IMR-90 (cell line): ENCODE data around the gene ATP1A2. TPM values are rescaled to one million over a fixed set of nuclear protein-coding genes. Genes with fewer than 3 reads are reported as not detected.

Source experiments
- ATAC-seq: fragments of 200-7000 bp; cut with Tn5 transposase; 2 replicates; pipeline ENCODE4 v1.9.1; 2020; ENCODE audit warnings: low read depth, mild to moderate bottlenecking, moderate library complexity
- BruUV-seq: library from RNA; stranded (reverse); fragments of 400-500 nt; replicated peaks from 2 replicates; lab custom pipeline; 2021; lab: Mats Ljungman, UMichigan
- CTCF ChIA-PET: fragments of 300-600 bp; formaldehyde crosslinking; extraction: SDS; loops from one replicate; lab custom pipeline; 2021; ENCODE audit warnings: antibody characterized with exemption; lab: Yijun Ruan, JAX
- POLR2A ChIA-PET: fragments of 300-600 bp; sonication (Branson Sonifier 250); formaldehyde crosslinking; loops from one replicate; lab custom pipeline; 2022; ENCODE audit warnings: antibody characterized with exemption; ENCODE audit not compliant: unreplicated experiment; lab: Charles Lee
- DNase-seq: peaks from one replicate; pipeline ENCODE4 v3.0.0; 2013
- H2AFZ ChIP-seq: replicated peaks from 2 replicates; pipeline ENCODE3; 2013; ENCODE audit warnings: low read length, mild to moderate bottlenecking; ENCODE audit not compliant: poor library complexity
- H2AK5ac ChIP-seq: 2 replicates; pipeline ENCODE4 v1.6.1; 2013; ENCODE audit warnings: low read depth, low read length, inconsistent platforms
- H2AK9ac ChIP-seq: replicated peaks from 2 replicates; pipeline ENCODE3; 2013; ENCODE audit warnings: mild to moderate bottlenecking, low read depth, low read length, moderate library complexity; ENCODE audit not compliant: poor library complexity
- H2BK120ac ChIP-seq: 2 replicates; pipeline ENCODE4 v1.6.1; 2013; ENCODE audit warnings: low read depth, low read length, inconsistent platforms
- H2BK15ac ChIP-seq: 3 replicates; pipeline ENCODE4 v1.6.1; 2013; ENCODE audit warnings: low read depth, low read length, inconsistent platforms
- H2BK20ac ChIP-seq: 2 replicates; pipeline ENCODE4 v1.6.1; 2013; ENCODE audit warnings: low read depth, mild to moderate bottlenecking, inconsistent platforms, low read length, moderate library complexity
- H2BK5ac ChIP-seq: 2 replicates; pipeline ENCODE4 v1.6.1; 2013; ENCODE audit warnings: mild to moderate bottlenecking, low read depth, low read length, inconsistent platforms; ENCODE audit not compliant: poor library complexity, severe bottlenecking
- H3K14ac ChIP-seq: replicated peaks from 2 replicates; pipeline ENCODE4 v1.6.1; 2013; ENCODE audit warnings: low read depth, low read length, inconsistent platforms
- H3K18ac ChIP-seq: 2 replicates; pipeline ENCODE4 v1.6.1; 2013; ENCODE audit warnings: low read depth, low read length, control low read depth
- H3K23ac ChIP-seq: 2 replicates; pipeline ENCODE4 v1.6.1; 2013; ENCODE audit warnings: low read depth, low read length, inconsistent platforms
- H3K27ac ChIP-seq: 2 replicates; pipeline ENCODE4 v1.5.1; 2013; ENCODE audit warnings: mild to moderate bottlenecking, control low read depth, low read length; ENCODE audit not compliant: insufficient read depth
- H3K27me3 ChIP-seq: 2 replicates; pipeline ENCODE4 v1.6.1; 2013; ENCODE audit warnings: low read length; ENCODE audit not compliant: control insufficient read depth, insufficient read depth
- H3K36me3 ChIP-seq: 2 replicates; pipeline ENCODE4 v1.6.1; 2013; ENCODE audit warnings: low read length, mixed read lengths; ENCODE audit not compliant: control insufficient read depth, insufficient read depth
- H3K4ac ChIP-seq: 2 replicates; pipeline ENCODE4 v1.6.1; 2013; ENCODE audit warnings: low read depth, low read length, inconsistent platforms
- H3K4me1 ChIP-seq: 2 replicates; pipeline ENCODE4 v1.6.1; 2013; ENCODE audit warnings: low read length, mixed read lengths; ENCODE audit not compliant: control insufficient read depth, insufficient read depth
- H3K4me2 ChIP-seq: 2 replicates; pipeline ENCODE4 v1.6.1; 2013; ENCODE audit warnings: low read depth, mild to moderate bottlenecking, control low read depth, low read length, moderate library complexity
- H3K4me3 ChIP-seq: 2 replicates; pipeline ENCODE4 v1.5.1; 2013; ENCODE audit warnings: low read depth, mild to moderate bottlenecking, control low read depth, low read length, moderate library complexity; ENCODE audit not compliant: insufficient read depth
- H3K56ac ChIP-seq: 2 replicates; pipeline ENCODE4 v1.6.1; 2013; ENCODE audit warnings: low read length, inconsistent platforms; ENCODE audit not compliant: insufficient read depth; ENCODE audit errors: extremely low read depth
- H3K79me1 ChIP-seq, 2 experiments: 2 replicates each; pipeline ENCODE4 v1.6.1; 2013; ENCODE audit warnings: low read length in 2 of 2, inconsistent platforms in 1 of 2, low read depth in 1 of 2
- H3K9ac ChIP-seq: 2 replicates; pipeline ENCODE4 v1.6.1; 2013; ENCODE audit warnings: low read depth, low read length, control low read depth
- H3K9me1 ChIP-seq: 2 replicates; pipeline ENCODE4 v1.6.1; 2013; ENCODE audit warnings: low read length, inconsistent platforms; ENCODE audit not compliant: insufficient read depth
- H3K9me3 ChIP-seq: 2 replicates; pipeline ENCODE4 v1.6.1; 2013; ENCODE audit warnings: low read length; ENCODE audit not compliant: control insufficient read depth, insufficient read depth
- H4K20me1 ChIP-seq: 2 replicates; pipeline ENCODE4 v1.6.1; 2013; ENCODE audit warnings: low read length, inconsistent platforms; ENCODE audit not compliant: insufficient read depth
- H4K5ac ChIP-seq: 2 replicates; pipeline ENCODE4 v1.6.1; 2013; ENCODE audit warnings: mild to moderate bottlenecking, low read depth, low read length, control low read depth
- H4K8ac ChIP-seq, 2 experiments: 2 replicates each; pipeline ENCODE4 v1.6.1; 2013; ENCODE audit warnings: low read depth in 2 of 2, low read length in 2 of 2, control low read depth in 1 of 2, inconsistent platforms in 1 of 2
- H4K91ac ChIP-seq: 2 replicates; pipeline ENCODE4 v1.6.1; 2013; ENCODE audit warnings: low read depth, low read length, inconsistent platforms; ENCODE audit not compliant: insufficient read depth
- BHLHE40 ChIP-seq: fragments of 150-350 bp; IDR thresholded peaks from 2 replicates; pipeline ENCODE4 v1.6.1; 2016; ENCODE audit warnings: mild to moderate bottlenecking, low read depth, low read length
- CHD1 ChIP-seq: IDR thresholded peaks from 2 replicates; pipeline ENCODE4 v1.6.1; 2012; ENCODE audit warnings: low read depth, low read length, improper control_type of control experiment
- ELK1 ChIP-seq: fragments of 150-350 bp; IDR thresholded peaks from 2 replicates; pipeline ENCODE4 v1.6.1; 2016; ENCODE audit warnings: low read depth, mild to moderate bottlenecking, low read length, moderate library complexity, borderline replicate concordance
- FOS ChIP-seq: fragments of 150-350 bp; IDR thresholded peaks from 2 replicates; pipeline ENCODE4 v1.6.1; 2016; ENCODE audit warnings: low read depth, low read length
- MAFK ChIP-seq: IDR thresholded peaks from 2 replicates; pipeline ENCODE4 v1.6.1; 2012; ENCODE audit warnings: low read depth, low read length, improper control_type of control experiment
- NFE2L2 ChIP-seq: fragments of 150-350 bp; IDR thresholded peaks from 2 replicates; pipeline ENCODE4 v1.6.1; 2016; ENCODE audit warnings: low read depth, mild to moderate bottlenecking, low read length
- RCOR1 ChIP-seq: IDR thresholded peaks from 2 replicates; pipeline ENCODE4 v1.6.1; 2012; ENCODE audit warnings: mild to moderate bottlenecking, low read length, improper control_type of control experiment; ENCODE audit not compliant: insufficient replicate concordance
- RFX5 ChIP-seq: IDR thresholded peaks from 2 replicates; pipeline ENCODE4 v1.8.0; 2012; ENCODE audit warnings: low read depth, mild to moderate bottlenecking, low read length, moderate library complexity
- WGBS, 2 experiments: methylation state at CpG; one replicate each; pipeline versions ENCODE4 v1.1.5 to v1.1.7; 2013; ENCODE audit warnings: missing lambda C conversion rate in 2 of 2; ENCODE audit not compliant: insufficient read length in 1 of 2; ENCODE audit errors: extremely low coverage in 2 of 2; 5-methylcytosine and 5-hydroxymethylcytosine counted together
- dilution Hi-C: fragments of 300-500 bp; cut with HindIII; formaldehyde crosslinking; loops from one replicate; pipeline ENCODE4 v1.14.3; 2018; ENCODE audit warnings: low sequenced_read_pairs; ENCODE audit not compliant: unreplicated experiment
- in situ Hi-C: fragments of 300-500 bp; cut with MboI; formaldehyde crosslinking; loops from 3 replicates; pipeline ENCODE4 v1.14.3; 2019; ENCODE audit warnings: low sequenced_read_pairs, inconsistent platforms, mixed read lengths
- intact Hi-C: fragments of 100-400 bp; cut with micrococcal nuclease; formaldehyde crosslinking; loops from 2 replicates; pipeline ENCODE4 v1.10.0; 2022
- polyA plus RNA-seq, 3 experiments: library from polyadenylated mRNA; depleted of rRNA; stranded (reverse); fragments of >200 nt; gene quantifications; 2 replicates each; pipeline ENCODE4 v1.2.3, GENCODE V29; 2012; ENCODE audit warnings: low replicate concordance in 1 of 3
- total RNA-seq: library from RNA; depleted of rRNA; stranded (reverse); fragments of >200 nt; gene quantifications from 2 replicates; pipeline ENCODE4 v1.2.3, GENCODE V29; 2012

The ATP1A2 gene
- total and polyA plus RNA-seq, 2 of the 4 experiments (the other 2 are of a cell fraction), result under 0.01 to 0.15 TPM

GRCh38 chr1:160129558-160129957 is 14.0 kb downstream of the ATP1A2 start:
- intact Hi-C loops (no loop called here), dilution Hi-C loops (no loop called here), in situ Hi-C loops (no loop called here)
- no TSS peak for BruUV-seq
- H3K4ac ChIP-seq, result no peak overlapping the region
- H3K4me2 ChIP-seq, result no peak overlapping the region
- H3K27ac ChIP-seq, result no peak overlapping the region
- H4K20me1 ChIP-seq, result no peaks in the 10 kb centered on the region
- H3K23ac ChIP-seq, result no peak overlapping the region
- no peak overlapping the region for H2BK120ac ChIP-seq
- TF ChIP-seq FOS (no peak), NFE2L2 (no peak), RFX5 (no peak), MAFK (peak; percentile 41), BHLHE40 (no peak), CHD1 (no peak), ELK1 (no peak), RCOR1 (no peak)
- H3K36me3 ChIP-seq, result no peaks in the 10 kb centered on the region
- peaks cover 15% of the 10 kb centered on the region for H3K9me1 ChIP-seq
- no peak for ATAC-seq
- H3K4me3 ChIP-seq, result no peak overlapping the region
- no peak overlapping the region for H3K18ac ChIP-seq
- H4K5ac ChIP-seq, result no peak overlapping the region
- H3K79me1 ChIP-seq, result no peaks in the 10 kb centered on the region
- H4K91ac ChIP-seq, result no peak overlapping the region
- no peak overlapping the region for H2AFZ ChIP-seq
- no peak overlapping the region for H3K56ac ChIP-seq
- no peak overlapping the region for H2BK5ac ChIP-seq
- no peak overlapping the region for H3K14ac ChIP-seq
- ChIA-PET CTCF (interaction anchor here (1.4 kb wide), 1 partner anchor 13 kb away, joined by 3 read pairs; no protein-coding TSS in a partner anchor), POLR2A (no interaction called here)
- H2AK9ac ChIP-seq, result no peak overlapping the region
- peaks cover 22% of the 10 kb centered on the region for H3K27me3 ChIP-seq
- no peak overlapping the region for H3K9ac ChIP-seq
- H3K9me3 ChIP-seq, result no peaks in the 10 kb centered on the region
- peaks cover 9% of the 10 kb centered on the region for H3K4me1 ChIP-seq
- H2BK15ac ChIP-seq, result no peak overlapping the region
- no CpG with 5 or more reads among the region's 3 CpGs for WGBS, 2 experiments
- no peak for DNase-seq
- H2BK20ac ChIP-seq, result no peak overlapping the region
- no peak overlapping the region for H2AK5ac ChIP-seq
- no peak overlapping the region for H4K8ac ChIP-seq
